NCI-H82 treated with DMSO at 0.1 percent for 48 hours (cell line): ENCODE data around the gene RFX4.

Experiments
- DNase-seq: peaks from one replicate; lab custom pipeline; 2025; ENCODE audit not compliant: unreplicated experiment; lab: John Stamatoyannopoulos, UW

Gene RFX4

GRCh38 chr12:106645465-106646330 is 62.9 kb downstream of the RFX4 start:
- DNase-seq: no peak

- DNase-seq: no peak
These were observed 63.7 kb downstream of the RFX4 start for GRCh38 chr12:106646472-106646871.

- no peak for DNase-seq
These were observed 65.2 kb downstream of the RFX4 start for GRCh38 chr12:106647793-106648514.

GRCh38 chr12:106648736-106649135 is 65.9 kb downstream of the RFX4 start:
- DNase-seq: no peak

GRCh38 chr12:106651552-106651951 is 68.7 kb downstream of the RFX4 start:
- DNase-seq: no peak

GRCh38 chr12:106652510-106653015 is 69.8 kb downstream of the RFX4 start:
- no peak for DNase-seq

- no peak for DNase-seq
These were observed 72.8 kb downstream of the RFX4 start for GRCh38 chr12:106655577-106655976.

- no peak for DNase-seq
These were observed 74.7 kb downstream of the RFX4 start for GRCh38 chr12:106657488-106657887.

GRCh38 chr12:106663385-106663784 is 80.6 kb downstream of the RFX4 start:
- no peak for DNase-seq

- no peak for DNase-seq
These were observed 86.4 kb downstream of the RFX4 start for GRCh38 chr12:106669216-106669615.

- no peak for DNase-seq
These were observed 87.3 kb downstream of the RFX4 start for GRCh38 chr12:106670131-106670530.

GRCh38 chr12:106671840-106672239 is 89.0 kb downstream of the RFX4 start:
- no peak for DNase-seq

GRCh38 chr12:106672314-106673025 is 89.7 kb downstream of the RFX4 start:
- no peak for DNase-seq

GRCh38 chr12:106673141-106673540 is 90.3 kb downstream of the RFX4 start:
- DNase-seq: no peak

GRCh38 chr12:106675651-106676435 is 93.0 kb downstream of the RFX4 start:
- no peak for DNase-seq

- no peak for DNase-seq
These were observed 96.8 kb downstream of the RFX4 start for GRCh38 chr12:106679574-106679973.

GRCh38 chr12:106680280-106680679 is 97.5 kb downstream of the RFX4 start:
- no peak for DNase-seq

GRCh38 chr12:106681210-106681609 is 98.4 kb downstream of the RFX4 start:
- no peak for DNase-seq

GRCh38 chr12:106682594-106683234 is 99.9 kb downstream of the RFX4 start:
- DNase-seq: no peak

- DNase-seq: no peak
These were observed 101.7 kb downstream of the RFX4 start for GRCh38 chr12:106684497-106684896.
